Vagina (tissue), 2 donors: ENCODE measurements around the gene CACNG1. TPM values are rescaled to one million over a fixed set of nuclear protein-coding genes. Genes with fewer than 3 reads are reported as not detected.
"Not testable (repeated sequence)": the region's sequence is repeated elsewhere in the genome, so short reads cannot be mapped to it uniquely, and the experiment has no call there.

Experiments used
- DNase-seq, 2 donors: peaks; one replicate each; pipeline ENCODE4 v3.0.0-alpha.2; 2017; ENCODE audit errors: extremely low spot score in 2 of 2
- H3K27ac ChIP-seq: fragments of 200-600 bp; sonication (generic); one replicate; pipeline ENCODE4 v1.5.1; 2019
- H3K27me3 ChIP-seq: fragments of 200-600 bp; sonication (generic); one replicate; pipeline ENCODE4 v1.5.1; 2019
- H3K36me3 ChIP-seq, 2 donors: fragments of 200-600 bp; sonication (generic); one replicate each; pipeline ENCODE4 v1.5.1; 2017 to 2019
- H3K4me1 ChIP-seq: fragments of 200-600 bp; sonication (generic); one replicate; pipeline ENCODE4 v1.5.1; 2019
- H3K4me3 ChIP-seq, 2 donors: fragments of 200-600 bp; sonication (generic); 1 replicate in 1 of 2; 2 replicates in 1 of 2; pipeline ENCODE4 v1.5.1; 2016 to 2019
- H3K9me3 ChIP-seq: fragments of 200-600 bp; sonication (generic); one replicate; pipeline ENCODE4 v1.5.1; 2019
- CTCF ChIP-seq, 3 experiments: fragments of 450-650 bp in 2 of 3; fragments of 200-600 bp in 1 of 3; sonication (generic) in 1 of 3; IDR thresholded peaks; one replicate each; pipeline ENCODE4 v1.5.1; 2017 to 2019; ENCODE audit warnings: antibody characterized with exemption in 3 of 3, mild to moderate bottlenecking in 2 of 3, moderate library complexity in 2 of 3
- POLR2A ChIP-seq, 2 donors: fragments of 450-650 bp; IDR thresholded peaks; one replicate each; pipeline ENCODE4 v1.6.1; 2017; ENCODE audit warnings: antibody characterized with exemption in 2 of 2, mild to moderate bottlenecking in 2 of 2, moderate library complexity in 2 of 2
- POLR2AphosphoS5 ChIP-seq, 2 donors: sonication (generic); formaldehyde crosslinking; IDR thresholded peaks; one replicate each; pipeline ENCODE4 v1.9.0; 2017; ENCODE audit warnings: antibody characterized with exemption in 2 of 2, mild to moderate bottlenecking in 2 of 2, low read depth in 1 of 2; ENCODE audit not compliant: insufficient read depth in 1 of 2
- intact Hi-C: fragments of 100-400 bp; cut with DNase I; formaldehyde crosslinking; loops from one replicate; pipeline ENCODE4 v1.15.1; 2023
- total RNA-seq: library from RNA; depleted of rRNA; stranded (reverse); fragments of >200 nt; gene quantifications from one replicate; pipeline ENCODE4 v1.2.3, GENCODE V29; 2016

CACNG1 gene
- total RNA-seq, 1 donor from 2014 or later: not detected

GRCh38 chr17:67088639-67089038 is 44.3 kb downstream of the CACNG1 start:
- Histone ChIP-seq H3K36me3 (peaks cover 0 to 16% of the 10 kb centered on the region in 2 donors), H3K4me1 (no peaks in the 10 kb centered on the region), H3K9me3 (no peaks in the 10 kb centered on the region), H3K4me3 (no peak overlapping the region), H3K27me3 (no peaks in the 10 kb centered on the region), H3K27ac (no peak overlapping the region)
- DNase-seq: no peak
- TF ChIP-seq CTCF (IDR thresholded peaks at IDR 0.05): no peak
- no peak for TF ChIP-seq POLR2A (IDR thresholded peaks at IDR 0.05)
- no peak for TF ChIP-seq POLR2AphosphoS5 (IDR thresholded peaks at IDR 0.05; ENCODE audit: insufficient read depth in 1 of 2, low read depth in 1 of 2)
- intact Hi-C loops: no loop called here

- no peak for DNase-seq
- intact Hi-C loops: no loop called here
- no peaks in the 10 kb centered on the region for H3K9me3 ChIP-seq
- TF ChIP-seq POLR2AphosphoS5 (IDR thresholded peaks at IDR 0.05; ENCODE audit: insufficient read depth in 1 of 2, low read depth in 1 of 2) (no peak), POLR2A (IDR thresholded peaks at IDR 0.05) (no peak), CTCF (IDR thresholded peaks at IDR 0.05) (no peak)
- no peaks in the 10 kb centered on the region for H3K4me1 ChIP-seq
- no peaks in the 10 kb centered on the region for H3K27me3 ChIP-seq
- H3K36me3 ChIP-seq: peaks cover 0 to 10% of the 10 kb centered on the region in 2 donors
- no peak overlapping the region for H3K4me3 ChIP-seq
- no peak overlapping the region for H3K27ac ChIP-seq
Observed at GRCh38 chr17:67090341-67090740, 46.0 kb downstream of the CACNG1 start.

GRCh38 chr17:67092291-67092690 is 47.9 kb downstream of the CACNG1 start:
- no peak for TF ChIP-seq POLR2AphosphoS5 (IDR thresholded peaks at IDR 0.05; ENCODE audit: insufficient read depth in 1 of 2, low read depth in 1 of 2)
- TF ChIP-seq POLR2A (IDR thresholded peaks at IDR 0.05): no peak
- no peak for TF ChIP-seq CTCF (IDR thresholded peaks at IDR 0.05)
- intact Hi-C loops: no loop called here

GRCh38 chr17:67092710-67093109 is 48.4 kb downstream of the CACNG1 start:
- DNase-seq, intact Hi-C loops, H3K27me3 ChIP-seq, H3K4me3 ChIP-seq, H3K4me1 ChIP-seq, H3K27ac ChIP-seq, H3K9me3 ChIP-seq, H3K36me3 ChIP-seq: not testable (repeated sequence)

More at GRCh38 chr17:67092291-67092690, 47.9 kb downstream of the CACNG1 start:
- Histone ChIP-seq H3K4me1 (no peaks in the 10 kb centered on the region), H3K9me3 (no peaks in the 10 kb centered on the region), H3K27ac (no peak overlapping the region), H3K27me3 (no peaks in the 10 kb centered on the region), H3K4me3 (no peak overlapping the region), H3K36me3 (no peaks in the 10 kb centered on the region)
- DNase-seq: no peak

- H3K27ac ChIP-seq: no peak overlapping the region
- no peaks in the 10 kb centered on the region for H3K9me3 ChIP-seq
- DNase-seq: no peak
- H3K4me1 ChIP-seq: no peaks in the 10 kb centered on the region
- no peaks in the 10 kb centered on the region for H3K36me3 ChIP-seq
- TF ChIP-seq POLR2AphosphoS5 (IDR thresholded peaks at IDR 0.05; ENCODE audit: insufficient read depth in 1 of 2, low read depth in 1 of 2) (no peak), POLR2A (IDR thresholded peaks at IDR 0.05) (no peak), CTCF (IDR thresholded peaks at IDR 0.05) (no peak)
- no peak overlapping the region for H3K4me3 ChIP-seq
- H3K27me3 ChIP-seq: no peaks in the 10 kb centered on the region
- intact Hi-C loops: no loop called here
Observed at GRCh38 chr17:67093348-67093747, 49.0 kb downstream of the CACNG1 start.

- H3K9me3 ChIP-seq, H3K4me3 ChIP-seq, intact Hi-C loops, H3K36me3 ChIP-seq, DNase-seq, H3K4me1 ChIP-seq, H3K27me3 ChIP-seq, H3K27ac ChIP-seq: not testable (repeated sequence)
Observed at GRCh38 chr17:67095291-67095690, 50.9 kb downstream of the CACNG1 start.
